22Rv1 (cell line): Measurements from ENCODE around the gene PLXNB2.
A peak's percentile ranks its signal among the peaks of the same experiment; 100 is the strongest.

Experiments
- H3K27ac ChIP-seq: fragments of 450-650 bp; 2 replicates; pipeline ENCODE4 v1.5.1; 2017
- CTCF ChIP-seq: fragments of 450-650 bp; IDR thresholded peaks from 2 replicates; pipeline ENCODE4 v1.5.1; 2017; ENCODE audit warnings: mild to moderate bottlenecking
- ZFX ChIP-seq: fragments of 450-650 bp; IDR thresholded peaks from 2 replicates; pipeline ENCODE4 v1.6.1; 2017; ENCODE audit warnings: antibody characterized with exemption, borderline replicate concordance

The PLXNB2 gene

GRCh38 chr22:50269573-50269969 is 37.9 kb downstream of the PLXNB2 start:
- peak overlapping the region; percentile 97 for H3K27ac ChIP-seq
- TF ChIP-seq ZFX, result no peak
- no peak for TF ChIP-seq CTCF

GRCh38 chr22:50268655-50269113 is 38.8 kb downstream of the PLXNB2 start:
- peak overlapping the region; percentile 97 for H3K27ac ChIP-seq

GRCh38 chr22:50267591-50268390 is 39.7 kb downstream of the PLXNB2 start:
- H3K27ac ChIP-seq, result peak overlapping the region; percentile 97
- TF ChIP-seq ZFX (no peak), CTCF (peak; percentile 77)

More at GRCh38 chr22:50268655-50269113, 38.8 kb downstream of the PLXNB2 start:
- TF ChIP-seq CTCF (no peak), ZFX (no peak)

- TF ChIP-seq ZFX (no peak), CTCF (no peak)
- H3K27ac ChIP-seq, result peak overlapping the region; percentile 97
Measured at GRCh38 chr22:50266994-50267393, 40.5 kb downstream of the PLXNB2 start.

GRCh38 chr22:50264946-50265669 is 42.3 kb downstream of the PLXNB2 start:
- TF ChIP-seq CTCF, result no peak
- no peak for TF ChIP-seq ZFX
- peak overlapping the region; percentile 29 for H3K27ac ChIP-seq

- TF ChIP-seq ZFX (no peak), CTCF (no peak)
Measured at GRCh38 chr22:50264104-50264745, 43.2 kb downstream of the PLXNB2 start.

More at GRCh38 chr22:50264104-50264745, 43.2 kb downstream of the PLXNB2 start:
- H3K27ac ChIP-seq, result peak overlapping the region; percentile 29
